Pulmonary artery endothelial cell (primary cell): ENCODE measurements around the gene SORBS1. TPM values are rescaled to one million over a fixed set of nuclear protein-coding genes. Genes with fewer than 3 reads are reported as not detected.

ENCODE experiments used
- DNase-seq: peaks from one replicate; pipeline ENCODE4 v3.0.0-alpha.2; 2011; ENCODE audit warnings: low read depth, low spot score
- total RNA-seq: library from RNA; depleted of rRNA; stranded (reverse); fragments of >200 nt; gene quantifications from 2 replicates; pipeline ENCODE4 v1.2.3, GENCODE V29; 2014

Gene SORBS1
- total RNA-seq, 1 donor from 2014 or later: 0.26 TPM

GRCh38 chr10:95464280-95464679, 96.9 kb downstream of the SORBS1 start:
- no peak for DNase-seq

GRCh38 chr10:95462740-95463667, 98.2 kb downstream of the SORBS1 start:
- no peak for DNase-seq

GRCh38 chr10:95461611-95462010, 99.6 kb downstream of the SORBS1 start:
- no peak for DNase-seq

- no peak for DNase-seq
Measured at GRCh38 chr10:95459446-95460045, 101.6 kb downstream of the SORBS1 start.

GRCh38 chr10:95458871-95459270, 102.3 kb downstream of the SORBS1 start:
- no peak for DNase-seq

GRCh38 chr10:95458014-95458413, 103.2 kb downstream of the SORBS1 start:
- DNase-seq: no peak

GRCh38 chr10:95457319-95457886, 103.8 kb downstream of the SORBS1 start:
- DNase-seq: no peak

- DNase-seq: no peak
Measured at GRCh38 chr10:95456516-95456915, 104.7 kb downstream of the SORBS1 start.

GRCh38 chr10:95454940-95455339, 106.2 kb downstream of the SORBS1 start:
- no peak for DNase-seq

- no peak for DNase-seq
Measured at GRCh38 chr10:95454356-95454755, 106.8 kb downstream of the SORBS1 start.

GRCh38 chr10:95451568-95452524, 109.3 kb downstream of the SORBS1 start:
- DNase-seq: no peak

- no peak for DNase-seq
Measured at GRCh38 chr10:95451150-95451549, 110.0 kb downstream of the SORBS1 start.

GRCh38 chr10:95450188-95450587, 111.0 kb downstream of the SORBS1 start:
- DNase-seq: no peak

GRCh38 chr10:95447685-95448084, 113.5 kb downstream of the SORBS1 start:
- peak; percentile 40 for DNase-seq

- peak; percentile 43 for DNase-seq
Measured at GRCh38 chr10:95445837-95446486, 115.2 kb downstream of the SORBS1 start.

- DNase-seq: peak; percentile 71
Measured at GRCh38 chr10:95445223-95445836, 115.8 kb downstream of the SORBS1 start.

GRCh38 chr10:95444792-95445191, 116.4 kb downstream of the SORBS1 start:
- DNase-seq: no peak

- DNase-seq: no peak
Measured at GRCh38 chr10:95443636-95444035, 117.5 kb downstream of the SORBS1 start.

- no peak for DNase-seq
Measured at GRCh38 chr10:95442341-95442740, 118.8 kb downstream of the SORBS1 start.

- no peak for DNase-seq
Measured at GRCh38 chr10:95441547-95441923, 119.6 kb downstream of the SORBS1 start.
